HepG2 (cell line): ENCODE data around the gene IFIT1. TPM values are rescaled to one million over a fixed set of nuclear protein-coding genes. Genes with fewer than 3 reads are reported as not detected.
A peak's percentile ranks its signal among the peaks of the same experiment; 100 is the strongest.

ENCODE experiments used
- BCL3 ChIP-seq: sonication (generic); formaldehyde crosslinking; IDR thresholded peaks from 2 replicates; pipeline ENCODE4 v1.5.1; 2020; ENCODE audit warnings: mild to moderate bottlenecking, missing genetic modification reagents, moderate library complexity
- CERS6 ChIP-seq: sonication (generic); formaldehyde crosslinking; IDR thresholded peaks from 2 replicates; pipeline ENCODE4 v1.5.0; 2020; ENCODE audit warnings: missing genetic modification reagents
- ETS1 ChIP-seq: sonication (generic); formaldehyde crosslinking; IDR thresholded peaks from 2 replicates; pipeline ENCODE4 v1.4.0; 2020; ENCODE audit warnings: missing genetic modification reagents
- HNRNPLL ChIP-seq: fragments of 200-400 bp; formaldehyde crosslinking; IDR thresholded peaks from 2 replicates; pipeline ENCODE4 v1.6.1; 2017; ENCODE audit warnings: mild to moderate bottlenecking, low read depth, low read length; ENCODE audit not compliant: poor library complexity, severe bottlenecking
- MNT ChIP-seq: fragments of 450-650 bp; IDR thresholded peaks from 2 replicates; pipeline ENCODE4 v1.6.1; 2016
- PAXIP1 ChIP-seq: sonication (generic); formaldehyde crosslinking; conservative IDR thresholded peaks from 2 replicates; pipeline ENCODE4 v1.4.0; 2020; ENCODE audit warnings: mild to moderate bottlenecking, missing genetic modification reagents, moderate library complexity
- PRPF4 ChIP-seq: fragments of 200-400 bp; formaldehyde crosslinking; IDR thresholded peaks from 2 replicates; pipeline ENCODE4 v1.6.1; 2016; ENCODE audit warnings: low read length, low read depth; ENCODE audit not compliant: poor library complexity, severe bottlenecking
- SIX1 ChIP-seq: sonication (generic); formaldehyde crosslinking; IDR thresholded peaks from 2 replicates; pipeline ENCODE4 v1.4.0; 2020; ENCODE audit warnings: missing genetic modification reagents, borderline replicate concordance
- SNRNP70 ChIP-seq: fragments of 200-400 bp; formaldehyde crosslinking; IDR thresholded peaks from 2 replicates; pipeline ENCODE4 v1.6.1; 2017; ENCODE audit warnings: mild to moderate bottlenecking, low read depth, low read length, moderate library complexity
- TIGD3 ChIP-seq: sonication (generic); formaldehyde crosslinking; IDR thresholded peaks from 2 replicates; pipeline ENCODE4 v1.5.1; 2020; ENCODE audit warnings: mild to moderate bottlenecking, missing genetic modification reagents, borderline replicate concordance
- ZNF225 ChIP-seq: sonication (generic); formaldehyde crosslinking; IDR thresholded peaks from 2 replicates; pipeline ENCODE4 v1.4.0; 2020; ENCODE audit warnings: mild to moderate bottlenecking, missing genetic modification reagents
- ZNF329 ChIP-seq: sonication (generic); formaldehyde crosslinking; IDR thresholded peaks from 2 replicates; pipeline ENCODE4 v1.9.0; 2021; ENCODE audit warnings: low read depth, mild to moderate bottlenecking, missing genetic modification reagents
- ZNF652 ChIP-seq: IDR thresholded peaks from 2 replicates; pipeline ENCODE4 v1.6.1; 2016; ENCODE audit warnings: low read depth, borderline replicate concordance
- ZXDC ChIP-seq: sonication (generic); formaldehyde crosslinking; IDR thresholded peaks from 2 replicates; pipeline ENCODE4 v1.5.0; 2020; ENCODE audit warnings: mild to moderate bottlenecking, missing genetic modification reagents
- polyA plus RNA-seq, 8 experiments: library from polyadenylated mRNA; depleted of rRNA in 3 of 8; stranded (reverse) in 7 of 8; unstranded in 1 of 8; fragments of >200 nt; fragmentation: Illumina TruSeq in 4 of 8; extraction: Trizol in 4 of 8; gene quantifications; 2 replicates each; pipeline versions ENCODE4 v1.2.1 to v1.2.3, GENCODE V29; 2011 to 2016; ENCODE audit warnings: low read depth in 4 of 8, missing spikeins in 1 of 8, mixed read lengths in 1 of 8; ENCODE audit not compliant: insufficient read depth in 1 of 8
- total RNA-seq, 5 experiments: library from RNA; depleted of rRNA; stranded (reverse); fragments of >200 nt; fragmentation: Illumina TruSeq; extraction: Trizol; gene quantifications; 2 replicates each; pipeline ENCODE4 v1.2.3, GENCODE V29; 2016; ENCODE audit warnings: low read depth in 1 of 5

IFIT1 gene
- total and polyA plus RNA-seq, 2 of the 13 experiments (the other 11 are each of a cell fraction or from before 2014, with no cell fraction given) = 1.5 to 5.5 TPM

- no peak for TF ChIP-seq ZNF329 (CRISPR knock-in tag)
- no peak for TF ChIP-seq MNT
- no peak for TF ChIP-seq BCL3
- TF ChIP-seq PRPF4 = no peak
- no peak for TF ChIP-seq TIGD3 (CRISPR knock-in tag)
- no peak for TF ChIP-seq HNRNPLL
- TF ChIP-seq ETS1 (CRISPR knock-in tag) = no peak
- TF ChIP-seq ZXDC (CRISPR knock-in tag) = no peak
- no peak for TF ChIP-seq ZNF652
- peak; percentile 22; the same call in 1 of the 2 replicates for TF ChIP-seq SIX1 (CRISPR knock-in tag)
- TF ChIP-seq PAXIP1 (CRISPR knock-in tag) = peak; percentile 76
- TF ChIP-seq SNRNP70 = no peak
- no peak for TF ChIP-seq ZNF225
- TF ChIP-seq CERS6 (CRISPR knock-in tag) = no peak
These were observed 18.3 kb upstream of the IFIT1 start (continued) for GRCh38 chr10:89373916-89374711.
